HepG2 (cell line): Measurements from ENCODE around the gene CD34. TPM values are rescaled to one million over a fixed set of nuclear protein-coding genes. Genes with fewer than 3 reads are reported as not detected.

Experiments used
- ATAC-seq: fragments of 200-7000 bp; cut with Tn5 transposase; 3 replicates; pipeline ENCODE4 v1.9.1; 2020; ENCODE audit warnings: mild to moderate bottlenecking, moderate library complexity
- BruUV-seq: library from RNA; stranded (reverse); fragments of 400-500 nt; replicated peaks from 2 replicates; lab custom pipeline; 2021; lab: Mats Ljungman, UMichigan
- CTCF ChIA-PET: fragments of 300-600 bp; formaldehyde crosslinking; extraction: SDS; loops from one replicate; lab custom pipeline; 2021; ENCODE audit warnings: low total read pairs, inconsistent platforms, low intra/inter-chr PET ratio; lab: Yijun Ruan, JAX
- POLR2A ChIA-PET: fragments of 350-600 bp; sonication (Branson Sonifier 250); formaldehyde crosslinking; loops from one replicate; lab custom pipeline; 2020; ENCODE audit warnings: antibody characterized with exemption, inconsistent platforms; lab: Yijun Ruan, JAX
- DNase-seq: peaks from one replicate; pipeline ENCODE4 v3.0.0-alpha.2; 2015; ENCODE audit warnings: low spot score
- FAIRE-seq: peaks from 3 replicates; lab custom pipeline; 2011; peaks lifted over from hg19 to GRCh38; lab: Jason Lieb, UNC
- H2AFZ ChIP-seq: one replicate; pipeline ENCODE4 v1.6.1; 2011; ENCODE audit warnings: low read length, inconsistent platforms
- H3K27ac ChIP-seq: fragments of 300-600 bp; 3 replicates; pipeline ENCODE4 v1.8.0; 2011; ENCODE audit warnings: mixed run types, mild to moderate bottlenecking, mixed read lengths, low read length, inconsistent platforms; ENCODE audit not compliant: insufficient read depth; ENCODE audit errors: extremely low read length
- H3K27me3 ChIP-seq, 2 experiments: fragments of 200-600 bp in 1 of 2; 2 replicates in 1 of 2; 3 replicates in 1 of 2; pipeline versions ENCODE4 v1.6.0 to v1.8.0; 2011; ENCODE audit warnings: low read length in 2 of 2, mild to moderate bottlenecking in 2 of 2, moderate library complexity in 2 of 2, inconsistent platforms in 1 of 2; ENCODE audit not compliant: insufficient read depth in 2 of 2, control insufficient read depth in 1 of 2
- H3K36me3 ChIP-seq, 2 experiments: fragments of 200-600 bp in 1 of 2; replicated peaks in 1 of 2; 2 replicates in 1 of 2; 3 replicates in 1 of 2; pipeline versions ENCODE4 v1.5.1 to v1.8.0; 2011; ENCODE audit warnings: low read length in 2 of 2, inconsistent platforms in 1 of 2; ENCODE audit not compliant: insufficient read depth in 2 of 2, control insufficient read depth in 1 of 2
- H3K4me1 ChIP-seq: 2 replicates; pipeline ENCODE4 v1.5.1; 2012; ENCODE audit warnings: low read length, inconsistent platforms; ENCODE audit not compliant: insufficient read depth
- H3K4me2 ChIP-seq: 2 replicates; pipeline ENCODE4 v1.6.0; 2011; ENCODE audit warnings: low read depth, low read length, inconsistent platforms
- H3K4me3 ChIP-seq, 3 experiments: fragments of 200-600 bp in 1 of 3; sonication (generic), shearing (Covaris generic) in 1 of 3; replicated peaks in 1 of 3; 2 replicates each; pipeline ENCODE4 v1.5.1; 2011 to 2016; ENCODE audit warnings: low read length in 3 of 3, inconsistent platforms in 2 of 3, low read depth in 2 of 3, mild to moderate bottlenecking in 2 of 3, control low read depth in 1 of 3, mixed read lengths in 1 of 3; ENCODE audit not compliant: insufficient read depth in 1 of 3
- H3K79me2 ChIP-seq: one replicate; pipeline ENCODE4 v1.6.1; 2011; ENCODE audit warnings: low read length, inconsistent platforms; ENCODE audit not compliant: insufficient read depth
- H3K9ac ChIP-seq: 2 replicates; pipeline ENCODE4 v1.6.0; 2011; ENCODE audit warnings: mild to moderate bottlenecking, low read depth, low read length, inconsistent platforms; ENCODE audit not compliant: insufficient read depth
- H3K9me3 ChIP-seq: 2 replicates; pipeline ENCODE4 v1.5.1; 2012; ENCODE audit warnings: mild to moderate bottlenecking, low read length
- H4K20me1 ChIP-seq: 2 replicates; pipeline ENCODE4 v1.6.0; 2011; ENCODE audit warnings: inconsistent platforms, mild to moderate bottlenecking, low read length, moderate library complexity; ENCODE audit not compliant: insufficient read depth
- CTCF ChIP-seq: sonication (generic); formaldehyde crosslinking; IDR thresholded peaks from 2 replicates; pipeline ENCODE4 v1.5.0; 2020; ENCODE audit warnings: mild to moderate bottlenecking, missing genetic modification reagents, moderate library complexity
- RBFOX2 ChIP-seq: fragments of 200-400 bp; formaldehyde crosslinking; IDR thresholded peaks from 2 replicates; pipeline ENCODE4 v1.6.1; 2017; ENCODE audit warnings: low read depth, mild to moderate bottlenecking, low read length
- SNAI1 ChIP-seq: sonication (generic); formaldehyde crosslinking; IDR thresholded peaks from 2 replicates; pipeline ENCODE4 v1.5.0; 2020; ENCODE audit warnings: mild to moderate bottlenecking, missing genetic modification reagents, borderline replicate concordance
- ZBTB40 ChIP-seq, 2 experiments: fragments of 450-650 bp in 1 of 2; sonication (generic) in 1 of 2; formaldehyde crosslinking in 1 of 2; IDR thresholded peaks; 2 replicates each; pipeline versions ENCODE4 v1.6.1 to v1.8.0; 2016 to 2022; ENCODE audit warnings: antibody characterized with exemption in 1 of 2, mild to moderate bottlenecking in 1 of 2, missing genetic modification reagents in 1 of 2
- ZNF317 ChIP-seq: sonication (generic); formaldehyde crosslinking; IDR thresholded peaks from 2 replicates; pipeline ENCODE4 v1.5.0; 2020; ENCODE audit warnings: mild to moderate bottlenecking, missing genetic modification reagents
- ZNF382 ChIP-seq: sonication (generic); formaldehyde crosslinking; IDR thresholded peaks from 2 replicates; pipeline ENCODE4 v1.5.0; 2020; ENCODE audit warnings: missing genetic modification reagents, mild to moderate bottlenecking, borderline replicate concordance
- ZNF678 ChIP-seq: sonication (generic); formaldehyde crosslinking; IDR thresholded peaks from 2 replicates; pipeline ENCODE4 v1.4.0; 2020; ENCODE audit warnings: mild to moderate bottlenecking, missing genetic modification reagents
- WGBS: methylation state at CpG from one replicate; pipeline ENCODE4 v1.1.6; 2017; ENCODE audit warnings: low lambda C conversion rate; 5-methylcytosine and 5-hydroxymethylcytosine counted together
- in situ Hi-C: cut with HindIII; loops from 2 replicates; pipeline ENCODE4 v1.10.0; 2017; ENCODE audit warnings: low pct_unique_long_range_greater_than_20kb; ENCODE audit not compliant: extremely low pct_ligation_motif_present
- intact Hi-C: fragments of 100-400 bp; cut with micrococcal nuclease; formaldehyde crosslinking; loops from one replicate; pipeline ENCODE4 v1.10.0; 2022; ENCODE audit not compliant: unreplicated experiment
- polyA plus RNA-seq, 8 experiments: library from polyadenylated mRNA; depleted of rRNA in 3 of 8; stranded (reverse) in 7 of 8; unstranded in 1 of 8; fragments of >200 nt; fragmentation: Illumina TruSeq in 4 of 8; extraction: Trizol in 4 of 8; gene quantifications; 2 replicates each; pipeline versions ENCODE4 v1.2.1 to v1.2.3, GENCODE V29; 2011 to 2016; ENCODE audit warnings: low read depth in 4 of 8, missing spikeins in 1 of 8, mixed read lengths in 1 of 8; ENCODE audit not compliant: insufficient read depth in 1 of 8
- total RNA-seq, 5 experiments: library from RNA; depleted of rRNA; stranded (reverse); fragments of >200 nt; fragmentation: Illumina TruSeq; extraction: Trizol; gene quantifications; 2 replicates each; pipeline ENCODE4 v1.2.3, GENCODE V29; 2016; ENCODE audit warnings: low read depth in 1 of 5

Gene CD34
- total and polyA plus RNA-seq, 2 of the 13 experiments (the other 11 are each of a cell fraction or from before 2014, with no cell fraction given) = not detected

GRCh38 chr1:207833956-207834660 is 76.8 kb downstream of the CD34 start:
- no peaks in the 10 kb centered on the region for H3K9me3 ChIP-seq
- H3K4me1 ChIP-seq = peaks cover 8% of the 10 kb centered on the region; the same call in 1 of the 2 replicates
- CTCF ChIA-PET = no interaction called here
- 92% methylated on average over 7 of the region's 7 CpGs for WGBS
- H3K27ac ChIP-seq = no peak overlapping the region
- no peak for FAIRE-seq
- TF ChIP-seq ZNF317 (CRISPR knock-in tag) (no peak), RBFOX2 (no peak), SNAI1 (CRISPR knock-in tag) (no peak), ZNF382 (CRISPR knock-in tag) (no peak), ZNF678 (CRISPR knock-in tag) (no peak), CTCF (no peak), ZBTB40 (IDR thresholded peaks at IDR 0.05) (no peak), ZBTB40 (CRISPR knock-in tag; IDR thresholded peaks at IDR 0.05) (no peak)
- H3K4me3 ChIP-seq = no peak overlapping the region
- ATAC-seq = no peak
- intact Hi-C loops = no loop called here
- no peaks in the 10 kb centered on the region for H4K20me1 ChIP-seq
- no peak overlapping the region for H3K9ac ChIP-seq
- H3K4me2 ChIP-seq = no peak overlapping the region
- POLR2A ChIA-PET = no interaction called here
- no TSS peak for BruUV-seq
- no peaks in the 10 kb centered on the region for H3K27me3 ChIP-seq
- no peak overlapping the region for H2AFZ ChIP-seq
- H3K36me3 ChIP-seq = no peaks in the 10 kb centered on the region
- H3K79me2 ChIP-seq = no peaks in the 10 kb centered on the region
- DNase-seq = no peak
- in situ Hi-C loops = no loop called here
